GM19328 (cell line): Measurements from ENCODE around the gene HDX.
A peak's percentile ranks its signal among the peaks of the same experiment; 100 is the strongest.
"Not testable (repeated sequence)": the region's sequence is repeated elsewhere in the genome, so short reads cannot be mapped to it uniquely, and the experiment has no call there.

Experiments used
- ATAC-seq: cut with Tn5 transposase; IDR thresholded peaks from one replicate; pipeline ENCODE4 v1.9.1; 2021; ENCODE audit warnings: mild to moderate bottlenecking, moderate library complexity; ENCODE audit not compliant: unreplicated experiment

The HDX gene

GRCh38 chrX:84501798-84502628, at the start of gene HDX:
Gene HDX (minus strand): TSS chrX:84502453. CDS start chrX:84475397, 27,056 bp downstream.
- peak; percentile 89 for ATAC-seq

DNA sequence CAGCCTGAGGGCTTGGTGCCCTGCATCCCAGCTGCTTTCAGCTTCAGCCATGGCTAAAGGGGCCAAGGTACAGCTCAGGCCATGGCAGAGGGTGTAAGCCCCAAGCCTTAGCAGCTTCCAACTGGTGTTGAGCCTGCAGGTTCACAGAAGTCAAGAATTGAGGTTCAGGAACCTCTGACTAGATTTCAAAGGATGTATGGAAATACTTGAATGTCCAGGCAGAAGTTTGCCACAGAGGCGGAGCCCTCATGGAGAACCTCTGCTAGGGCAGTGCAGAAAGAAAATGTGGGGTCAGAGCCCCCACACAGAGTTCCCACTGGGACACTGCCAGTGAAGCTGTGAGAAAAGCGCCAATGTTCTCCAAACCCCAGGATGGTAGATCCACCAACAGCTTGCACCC, 39.1 kb upstream of the HDX start:
- ATAC-seq: not testable (repeated sequence)

- not testable (repeated sequence) for ATAC-seq
These were observed 35.4 kb upstream of the HDX start for GRCh38 chrX:84537627-84538026.

- no peak for ATAC-seq
These were observed 13.8 kb downstream of the HDX start for GRCh38 chrX:84488426-84488825.

GRCh38 chrX:84487365-84488353, 14.6 kb downstream of the HDX start:
- ATAC-seq: peak; percentile 99

DNA sequence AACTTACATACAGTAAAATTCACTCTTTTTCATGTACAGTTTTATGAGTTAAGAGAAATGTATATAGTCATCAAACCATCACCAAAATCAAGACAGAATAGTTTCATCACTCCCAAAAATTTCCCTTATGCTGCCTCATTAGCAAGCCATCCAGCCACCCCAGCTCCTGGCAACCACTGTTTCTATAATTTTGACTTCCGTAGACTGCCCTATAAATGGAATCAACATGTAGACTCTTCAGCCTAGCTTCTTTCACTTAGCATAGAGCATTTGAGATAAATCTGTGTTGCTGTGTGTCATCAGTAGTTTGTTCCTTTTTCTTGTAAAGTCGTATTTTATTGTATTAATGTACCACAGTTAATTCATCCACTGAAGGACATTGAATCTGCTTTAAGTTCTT, 23.2 kb downstream of the HDX start:
- ATAC-seq: no peak

DNA sequence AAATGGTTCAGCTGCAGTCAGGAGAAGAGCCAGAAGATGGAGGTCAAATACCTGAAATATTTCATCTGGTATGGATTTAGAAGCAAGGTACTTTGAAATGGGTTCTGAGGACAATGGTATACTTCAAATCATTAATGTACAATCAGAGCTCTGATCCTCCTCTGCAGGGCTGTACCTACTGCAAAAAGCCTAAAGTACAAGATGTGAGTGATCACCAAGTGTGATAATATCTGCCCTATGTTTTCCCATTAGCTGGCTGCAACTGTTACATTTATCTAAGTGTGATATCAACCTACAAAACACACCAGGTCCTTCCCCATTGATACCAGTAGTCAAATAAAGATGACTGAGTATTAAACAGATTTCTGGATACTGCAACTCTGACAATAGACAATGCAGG, 25.1 kb downstream of the HDX start:
- no peak for ATAC-seq

GRCh38 chrX:84475596-84475995, 26.7 kb downstream of the HDX start:
- ATAC-seq: no peak

- ATAC-seq: no peak
These were observed 27.2 kb downstream of the HDX start for GRCh38 chrX:84475101-84475500.

GRCh38 chrX:84469226-84469625, 33.0 kb downstream of the HDX start:
- no peak for ATAC-seq

GRCh38 chrX:84467898-84468297, 34.4 kb downstream of the HDX start:
- ATAC-seq: no peak

DNA sequence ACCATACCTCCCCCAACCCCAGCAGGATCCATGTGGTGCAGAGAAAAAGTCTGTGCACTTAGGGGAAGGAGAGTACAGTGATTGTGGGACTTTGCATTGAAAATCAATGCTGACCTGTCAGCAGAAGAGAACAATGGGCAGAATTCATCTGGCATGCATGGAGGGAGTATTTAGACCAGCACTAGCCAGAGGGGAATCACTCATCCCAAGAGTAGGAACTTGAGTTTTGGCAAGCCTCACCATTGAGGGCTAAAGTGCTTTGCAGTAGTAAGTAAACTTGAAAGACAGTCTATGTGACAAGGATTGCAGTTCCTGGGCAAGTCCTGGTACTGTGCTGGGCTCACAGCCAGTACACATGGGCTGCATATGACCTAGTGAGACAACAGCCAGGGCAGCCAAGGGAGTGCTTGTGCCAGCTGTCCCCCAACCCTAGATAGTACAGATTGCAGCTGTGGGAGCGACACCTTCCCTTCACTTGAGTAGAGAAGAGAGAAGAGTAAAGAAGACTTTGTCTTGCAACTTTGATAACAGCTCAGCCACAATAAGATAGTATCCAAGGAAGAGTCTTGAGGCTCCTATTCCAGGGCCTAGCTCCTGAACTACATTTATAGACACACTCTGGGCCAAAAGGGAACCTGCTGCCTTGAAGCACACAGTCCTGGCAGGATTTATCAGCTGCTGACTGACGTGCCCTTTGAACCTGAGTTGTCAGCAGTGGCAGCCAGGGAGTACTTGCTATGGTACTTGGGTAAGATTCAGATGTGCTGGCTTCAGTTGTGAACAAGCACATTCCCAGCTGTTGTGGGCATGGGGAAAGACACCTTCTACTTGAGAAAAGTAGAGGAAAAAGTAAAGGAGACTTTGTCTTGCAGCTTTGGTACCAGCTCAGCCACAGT, 48.7 kb downstream of the HDX start:
- ATAC-seq: no peak

DNA sequence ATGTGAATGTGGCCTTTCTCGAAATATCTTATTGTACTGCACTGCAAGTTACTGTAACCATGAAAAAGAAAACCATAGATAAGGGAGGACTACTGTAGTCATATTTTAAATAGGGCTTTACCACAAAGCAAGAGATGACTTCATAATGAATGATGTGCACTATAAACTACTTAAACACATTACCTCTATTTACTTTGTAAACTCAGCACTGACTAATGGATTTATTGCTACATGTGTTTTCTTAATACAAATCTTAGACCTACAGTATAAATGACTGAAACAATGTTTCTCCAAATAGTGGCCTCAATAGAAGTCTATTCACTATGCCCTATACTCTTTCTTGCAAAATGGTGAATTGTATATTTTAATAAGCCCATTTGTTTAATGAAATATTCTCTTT, 61.1 kb downstream of the HDX start:
- ATAC-seq: no peak

GRCh38 chrX:84415140-84415539, 87.1 kb downstream of the HDX start:
- ATAC-seq: no peak

GRCh38 chrX:84363663-84364062, 138.6 kb downstream of the HDX start:
- ATAC-seq: no peak

DNA sequence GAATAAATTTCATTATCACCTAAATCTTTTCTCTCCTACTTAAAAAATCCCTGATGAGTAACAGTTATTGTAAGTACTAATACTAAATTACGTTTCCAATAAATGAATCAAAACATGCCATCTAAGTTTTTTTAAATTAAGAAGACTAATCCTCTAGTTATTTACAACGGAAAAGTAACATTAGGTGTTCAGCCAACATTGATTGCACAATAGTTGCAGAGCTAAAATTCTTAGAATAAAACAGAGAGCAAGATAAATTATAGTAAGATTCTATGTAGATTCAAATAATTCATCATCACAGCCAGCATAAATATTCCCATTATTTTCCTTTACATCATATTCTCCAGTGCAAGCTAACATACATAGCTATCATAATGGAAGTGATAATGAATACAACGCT, 139.2 kb downstream of the HDX start:
- no peak for ATAC-seq

DNA sequence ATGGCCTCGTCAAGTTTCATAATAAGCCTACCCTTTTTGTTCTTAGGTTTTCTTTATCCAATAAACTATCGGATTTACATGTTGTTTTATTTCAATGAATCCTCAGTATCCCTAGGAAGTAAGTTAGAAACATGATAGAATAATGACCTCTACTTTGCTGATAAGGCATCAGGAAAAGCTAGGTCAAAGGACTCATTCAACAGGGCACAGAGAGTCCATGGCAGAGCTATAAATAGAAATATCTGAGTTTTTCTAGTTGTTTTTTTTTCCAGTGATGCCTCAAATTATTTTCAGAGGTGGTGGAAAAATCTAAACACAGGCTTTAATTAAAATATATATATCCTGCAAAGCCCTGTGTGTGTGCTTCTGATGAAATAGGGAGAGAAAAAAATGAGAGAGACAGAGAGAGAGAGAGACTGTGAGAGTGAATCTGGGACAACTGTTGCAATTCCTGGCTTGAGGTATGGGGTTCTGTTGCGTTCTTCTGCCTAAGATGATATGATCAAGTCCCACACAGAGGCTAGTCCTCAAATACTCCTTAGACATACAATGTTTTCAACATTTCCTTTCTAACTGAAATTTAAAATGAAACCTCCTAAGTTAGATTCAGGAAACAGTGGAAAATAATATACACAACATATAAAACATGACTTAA, 139.9 kb downstream of the HDX start:
- no peak for ATAC-seq

DNA sequence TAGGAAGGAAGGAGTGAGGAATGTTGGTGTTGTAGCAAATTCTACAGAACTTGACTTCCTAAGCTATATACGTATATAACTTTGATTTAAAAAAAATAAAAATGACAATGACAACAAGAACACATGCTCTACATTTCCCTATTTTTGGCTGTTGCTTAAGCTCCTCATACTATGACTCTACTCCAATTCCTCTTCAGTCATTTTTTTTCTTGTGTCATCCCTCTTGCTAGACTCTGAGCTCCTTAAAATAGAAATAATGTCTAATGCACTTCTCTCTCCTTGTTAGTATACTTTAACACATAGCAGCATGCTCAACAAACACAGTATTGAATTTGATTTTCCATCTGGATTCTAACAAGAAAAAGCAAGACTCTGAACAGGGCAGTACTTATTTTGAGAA, 144.0 kb downstream of the HDX start:
- ATAC-seq: no peak

DNA sequence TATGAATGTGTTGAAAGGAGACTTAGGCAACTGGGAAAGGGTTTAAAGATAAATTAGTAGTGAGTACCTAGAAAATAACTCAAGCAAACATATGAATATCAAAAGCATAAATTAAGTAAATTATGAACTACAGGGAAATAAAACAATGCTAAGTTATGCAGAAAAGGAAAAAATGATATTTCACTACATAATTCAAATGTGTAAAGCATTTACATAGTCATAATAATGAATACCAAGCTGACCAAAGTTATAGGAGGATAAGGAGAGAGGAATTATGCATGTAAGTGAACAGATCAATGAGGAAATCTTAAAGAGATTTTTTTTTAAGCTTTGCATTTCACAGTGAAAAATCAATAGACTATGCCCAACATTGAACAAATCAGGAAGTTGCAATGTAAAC, 145.0 kb downstream of the HDX start:
- no peak for ATAC-seq

- no peak for ATAC-seq
These were observed 161.3 kb downstream of the HDX start for GRCh38 chrX:84340968-84341367.
